K562 (cell line): ENCODE results near the gene IP6K2.

ENCODE experiments used
- BHLHE40 ChIP-seq: IDR thresholded peaks from 2 replicates; pipeline ENCODE4 v1.6.1; 2011; ENCODE audit warnings: low read length, improper control_type of control experiment
- KLF16 ChIP-seq: IDR thresholded peaks from 2 replicates; pipeline ENCODE4 v1.6.1; 2016; ENCODE audit warnings: antibody characterized with exemption
- OTX1 ChIP-seq: fragments of 450-650 bp; formaldehyde crosslinking; IDR thresholded peaks from 2 replicates; pipeline ENCODE4 v1.4.0; 2022; ENCODE audit warnings: mild to moderate bottlenecking
- YY1 ChIP-seq, 3 experiments: IDR thresholded peaks; 2 replicates each; pipeline ENCODE4 v1.6.1; 2011; ENCODE audit warnings: low read length in 2 of 3, mild to moderate bottlenecking in 2 of 3, moderate library complexity in 2 of 3, borderline replicate concordance in 1 of 3, control low read depth in 1 of 3, low read depth in 1 of 3; ENCODE audit not compliant: insufficient read depth in 3 of 3, insufficient replicate concordance in 2 of 3, control insufficient read depth in 1 of 3, insufficient read length in 1 of 3; ENCODE audit errors: extremely low read depth in 1 of 3

- TF ChIP-seq OTX1: no peak
- no peak for TF ChIP-seq YY1 (IDR thresholded peaks at IDR 0.05; ENCODE audit: borderline replicate concordance in 1 of 3, control insufficient read depth in 1 of 3, extremely low read depth in 1 of 3, insufficient read depth in 3 of 3, insufficient read length in 1 of 3, insufficient replicate concordance in 2 of 3, low read depth in 1 of 3, low read length in 2 of 3)
- TF ChIP-seq BHLHE40: no peak
- no peak for TF ChIP-seq KLF16
These were observed 33.8 kb upstream of the IP6K2 start for GRCh38 chr3:48750856-48751255.
